ENCODE measurements around the gene CABCOCO1. TPM values are rescaled to one million over a fixed set of nuclear protein-coding genes. Genes with fewer than 3 reads are reported as not detected.

The CABCOCO1 gene
- total RNA-seq, 1 donor from 2014 or later: not detected

DNA sequence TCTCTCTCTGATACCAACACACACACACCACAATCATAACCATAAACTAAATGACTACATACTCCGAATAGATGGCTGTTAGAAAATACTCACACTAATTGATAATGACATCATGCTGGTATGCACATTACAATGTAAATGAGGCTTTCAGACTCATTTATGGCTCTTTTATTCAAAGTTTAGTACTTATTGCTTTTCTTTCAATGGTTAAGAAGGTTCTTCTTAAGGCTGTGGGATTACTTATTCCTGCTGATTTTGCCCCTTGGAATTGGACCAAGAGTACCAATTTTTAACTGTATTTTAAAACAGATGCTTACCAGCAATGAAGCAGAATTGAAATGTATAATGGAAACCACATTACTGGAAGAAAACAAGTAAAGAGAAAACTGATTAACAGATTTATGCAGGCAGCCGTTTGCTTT is 20.6 kb upstream of the CABCOCO1 start:
- Histone ChIP-seq H3K27me3 (no peaks in the 10 kb centered on the region), H3K9me3 (ENCODE audit: low read depth) (no peaks in the 10 kb centered on the region), H4K20me1 (ENCODE audit: low read depth) (no peaks in the 10 kb centered on the region), H3K36me3 (no peaks in the 10 kb centered on the region), H3F3A (ENCODE audit: low read depth) (no peaks in the 10 kb centered on the region), H3K27ac (no peak overlapping the region), H3K79me2 (ENCODE audit: low read depth) (no peaks in the 10 kb centered on the region), H3K9ac (no peak overlapping the region), H3K4me3 (no peak overlapping the region), H2AFZ (replicated peaks) (no peak overlapping the region), H3K4me2 (peak overlapping the region; percentile 14), H3K4me1 (peaks cover 30% of the 10 kb centered on the region)
- Mint-ChIP-seq H3K4me3 (no peak overlapping the region), H3K36me3 (no peaks in the 10 kb centered on the region), H3K4me1 (peaks cover 3% of the 10 kb centered on the region), H3K9me3 (no peaks in the 10 kb centered on the region), H3K27me3 (ENCODE audit: insufficient read depth, low read depth) (no peaks in the 10 kb centered on the region), H3K27ac (no peak overlapping the region)
- DNase-seq (ENCODE audit: low spot score): no peak
- no peak for TF ChIP-seq EZH2 (IDR thresholded peaks at IDR 0.05)
- no peak for TF ChIP-seq EZH2phosphoT487 (IDR thresholded peaks at IDR 0.05)
- TF ChIP-seq, protein P1, sequence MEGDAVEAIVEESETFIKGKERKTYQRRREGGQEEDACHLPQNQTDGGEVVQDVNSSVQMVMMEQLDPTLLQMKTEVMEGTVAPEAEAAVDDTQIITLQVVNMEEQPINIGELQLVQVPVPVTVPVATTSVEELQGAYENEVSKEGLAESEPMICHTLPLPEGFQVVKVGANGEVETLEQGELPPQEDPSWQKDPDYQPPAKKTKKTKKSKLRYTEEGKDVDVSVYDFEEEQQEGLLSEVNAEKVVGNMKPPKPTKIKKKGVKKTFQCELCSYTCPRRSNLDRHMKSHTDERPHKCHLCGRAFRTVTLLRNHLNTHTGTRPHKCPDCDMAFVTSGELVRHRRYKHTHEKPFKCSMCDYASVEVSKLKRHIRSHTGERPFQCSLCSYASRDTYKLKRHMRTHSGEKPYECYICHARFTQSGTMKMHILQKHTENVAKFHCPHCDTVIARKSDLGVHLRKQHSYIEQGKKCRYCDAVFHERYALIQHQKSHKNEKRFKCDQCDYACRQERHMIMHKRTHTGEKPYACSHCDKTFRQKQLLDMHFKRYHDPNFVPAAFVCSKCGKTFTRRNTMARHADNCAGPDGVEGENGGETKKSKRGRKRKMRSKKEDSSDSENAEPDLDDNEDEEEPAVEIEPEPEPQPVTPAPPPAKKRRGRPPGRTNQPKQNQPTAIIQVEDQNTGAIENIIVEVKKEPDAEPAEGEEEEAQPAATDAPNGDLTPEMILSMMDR (IDR thresholded peaks at IDR 0.05): no peak

DNA sequence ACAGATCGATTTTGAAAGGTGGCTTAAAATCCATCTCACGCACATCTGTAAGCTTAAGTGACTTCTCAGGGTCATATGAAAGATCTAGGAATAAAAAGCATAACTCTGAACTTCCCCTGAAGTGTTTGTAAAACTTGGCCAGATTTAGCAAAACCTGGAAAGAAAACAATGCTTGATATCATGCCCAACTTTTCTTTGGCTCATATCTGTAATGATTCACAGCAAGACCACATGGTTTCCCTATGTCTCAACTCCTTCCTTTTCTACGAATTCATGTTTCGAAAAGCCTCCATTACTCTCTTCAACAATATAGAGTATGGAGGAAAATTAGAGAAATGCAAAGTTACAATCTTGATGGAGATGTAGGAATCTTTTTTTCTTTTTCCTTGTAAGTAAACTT is 20.1 kb upstream of the CABCOCO1 start:
- Histone ChIP-seq H3K27me3 (no peaks in the 10 kb centered on the region), H4K20me1 (ENCODE audit: low read depth) (no peaks in the 10 kb centered on the region), H3F3A (ENCODE audit: low read depth) (no peaks in the 10 kb centered on the region), H3K27ac (no peak overlapping the region), H3K4me3 (no peak overlapping the region), H3K36me3 (no peaks in the 10 kb centered on the region), H3K9me3 (ENCODE audit: low read depth) (no peaks in the 10 kb centered on the region), H3K4me1 (peaks cover 30% of the 10 kb centered on the region), H3K4me2 (peak overlapping the region; percentile 31), H2AFZ (replicated peaks) (no peak overlapping the region), H3K9ac (no peak overlapping the region), H3K79me2 (ENCODE audit: low read depth) (no peaks in the 10 kb centered on the region)
- H3K4me3 Mint-ChIP-seq: no peak overlapping the region
- TF ChIP-seq EZH2 (IDR thresholded peaks at IDR 0.05) (no peak), EZH2phosphoT487 (IDR thresholded peaks at IDR 0.05) (no peak)
- TF ChIP-seq, protein P1 (IDR thresholded peaks at IDR 0.05): no peak
- no peaks in the 10 kb centered on the region for H3K9me3 Mint-ChIP-seq
- DNase-seq (ENCODE audit: low spot score): no peak
- no peak overlapping the region for H3K27ac Mint-ChIP-seq
- H3K27me3 Mint-ChIP-seq (ENCODE audit: insufficient read depth, low read depth): no peaks in the 10 kb centered on the region
- no peaks in the 10 kb centered on the region for H3K36me3 Mint-ChIP-seq
- peaks cover 3% of the 10 kb centered on the region for H3K4me1 Mint-ChIP-seq

DNA sequence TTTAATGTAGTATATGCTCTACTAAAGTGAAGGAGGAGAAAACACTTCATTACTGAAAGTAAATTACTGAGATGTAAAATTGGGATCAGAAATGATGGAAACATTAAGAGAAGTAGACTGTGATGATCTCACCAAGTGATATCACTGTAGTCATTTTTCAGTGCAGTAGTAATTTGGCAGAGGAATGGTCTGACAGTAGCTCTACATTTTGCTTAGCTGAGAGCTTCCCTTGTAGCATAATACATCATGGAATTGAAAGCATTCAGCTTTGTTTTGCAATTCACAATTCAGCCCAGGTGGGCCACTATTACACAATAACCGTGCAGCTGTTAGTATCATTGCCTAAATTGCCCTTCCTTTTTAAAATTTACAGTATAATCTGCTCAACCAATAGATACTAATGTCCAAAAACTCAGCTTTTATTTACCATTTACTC is 19.4 kb upstream of the CABCOCO1 start:
- no peaks in the 10 kb centered on the region for H3K36me3 ChIP-seq
- no peaks in the 10 kb centered on the region for H3K9me3 ChIP-seq (ENCODE audit: low read depth)
- DNase-seq (ENCODE audit: low spot score): peak; percentile 7
- H4K20me1 ChIP-seq (ENCODE audit: low read depth): no peaks in the 10 kb centered on the region
- no peak overlapping the region for H3K4me3 ChIP-seq
- Mint-ChIP-seq H3K27me3 (ENCODE audit: insufficient read depth, low read depth) (no peaks in the 10 kb centered on the region), H3K36me3 (no peaks in the 10 kb centered on the region), H3K4me3 (no peak overlapping the region), H3K27ac (no peak overlapping the region), H3K9me3 (no peaks in the 10 kb centered on the region), H3K4me1 (peaks cover 3% of the 10 kb centered on the region)
- peaks cover 30% of the 10 kb centered on the region for H3K4me1 ChIP-seq
- no peaks in the 10 kb centered on the region for H3K27me3 ChIP-seq
- H2AFZ ChIP-seq (replicated peaks): peak overlapping the region; percentile 26
- no peak overlapping the region for H3K27ac ChIP-seq
- H3K4me2 ChIP-seq: peak overlapping the region; percentile 31
- no peaks in the 10 kb centered on the region for H3F3A ChIP-seq (ENCODE audit: low read depth)
- H3K79me2 ChIP-seq (ENCODE audit: low read depth): no peaks in the 10 kb centered on the region
- TF ChIP-seq EZH2phosphoT487 (IDR thresholded peaks at IDR 0.05) (no peak), EZH2 (IDR thresholded peaks at IDR 0.05) (no peak)
- TF ChIP-seq, protein P1 (IDR thresholded peaks at IDR 0.05): no peak
- H3K9ac ChIP-seq: no peak overlapping the region

Measured in neural progenitor cell (in vitro differentiated cells).